GM19372 (cell line): ENCODE results near the gene GPR85.
"Not testable (repeated sequence)": the region's sequence is repeated elsewhere in the genome, so short reads cannot be mapped to it uniquely, and the experiment has no call there.

ENCODE experiments used
- ATAC-seq: cut with Tn5 transposase; IDR thresholded peaks from one replicate; pipeline ENCODE4 v1.9.1; 2021; ENCODE audit warnings: mild to moderate bottlenecking, low read depth, moderate library complexity; ENCODE audit not compliant: unreplicated experiment

Gene GPR85

DNA sequence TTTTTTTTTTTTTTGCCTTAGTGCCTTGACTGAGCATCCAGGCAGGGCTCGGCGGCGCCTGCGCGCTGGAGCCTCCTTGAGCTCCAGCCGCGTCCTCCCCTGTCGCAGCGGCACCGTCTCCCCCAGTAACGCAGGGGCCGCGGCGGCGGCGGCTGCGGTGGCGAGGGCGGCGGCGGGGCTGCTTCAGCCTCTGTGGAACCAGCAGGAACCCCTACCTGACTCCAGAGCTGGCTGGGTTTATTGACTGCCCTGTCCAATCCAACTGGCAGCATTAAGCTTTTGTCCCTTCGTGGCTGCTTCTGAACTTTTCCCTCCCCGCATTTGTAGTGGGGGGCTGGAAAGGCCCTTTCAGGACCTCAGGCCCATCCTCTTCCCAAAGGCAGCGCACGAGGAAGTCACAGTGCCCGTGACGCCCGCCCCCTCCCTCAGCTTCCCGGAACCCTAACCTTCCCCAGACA is at the start of gene GPR85:
Gene GPR85, minus strand, starts transcription at position 397 of the 458 bp plus-strand sequence. CDS start 2,106 bp downstream, outside the sequence.
- peak; percentile 73 for ATAC-seq

DNA sequence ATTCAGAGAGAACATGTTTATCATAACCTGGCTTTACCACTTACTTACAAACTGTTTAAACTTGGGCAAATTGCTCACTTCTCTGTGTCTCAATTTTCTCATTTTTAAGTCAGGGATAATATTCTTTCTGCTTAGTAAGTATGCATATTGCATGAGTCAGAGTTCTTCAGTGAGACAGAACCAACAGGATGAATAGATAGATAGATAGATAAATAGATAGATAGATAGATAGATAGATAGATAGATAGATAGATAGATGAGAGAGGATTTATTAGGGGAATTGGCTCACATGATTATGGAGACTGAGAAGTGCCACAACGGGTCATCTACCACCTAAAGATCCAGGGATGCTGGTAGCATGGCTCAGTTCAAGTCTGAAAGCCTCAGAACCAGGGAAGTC is 47.4 kb upstream of the GPR85 start:
- ATAC-seq = no peak

GRCh38 chr7:113131367-113131766 is 44.7 kb upstream of the GPR85 start:
- ATAC-seq = no peak

GRCh38 chr7:113128031-113128430 is 41.4 kb upstream of the GPR85 start:
- ATAC-seq = no peak

- ATAC-seq = no peak
Measured at GRCh38 chr7:113125728-113126127, 39.1 kb upstream of the GPR85 start.

DNA sequence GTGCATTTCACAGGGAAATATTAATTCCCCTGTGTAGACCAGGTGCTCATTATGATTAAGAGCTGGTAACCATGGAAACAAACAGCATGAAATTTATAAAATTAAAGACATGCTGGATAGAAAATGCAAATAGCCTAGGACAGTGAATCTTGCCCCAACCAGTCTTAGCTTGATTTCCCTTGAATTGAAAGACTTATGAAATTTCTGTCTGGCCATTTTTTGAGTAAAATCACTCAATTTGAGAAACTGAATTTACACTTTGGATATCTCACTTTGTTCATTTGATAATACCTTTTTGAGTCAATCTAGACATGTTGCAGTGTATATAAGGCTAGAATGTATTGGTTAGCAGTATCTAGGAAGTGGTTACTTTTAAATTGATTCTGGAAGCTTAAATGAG is 36.1 kb upstream of the GPR85 start:
- no peak for ATAC-seq

DNA sequence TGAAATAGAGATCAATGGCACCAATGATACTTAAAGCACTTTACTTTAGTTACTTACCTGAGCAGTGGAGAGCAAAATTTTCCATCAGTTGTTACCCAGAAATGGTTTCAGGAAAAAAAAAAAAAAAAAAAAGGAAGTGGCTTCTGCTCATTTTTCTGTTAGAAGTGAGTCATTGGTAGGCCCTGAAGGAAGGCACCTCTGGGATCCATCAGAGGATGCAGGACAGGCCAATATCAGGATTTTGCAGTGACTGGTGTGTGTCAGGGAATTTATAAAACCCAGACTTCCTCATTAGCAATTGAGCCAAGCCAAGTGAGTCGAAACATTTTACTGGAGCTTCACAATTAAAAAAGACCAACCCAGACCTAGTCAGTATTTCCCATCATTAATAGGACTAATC is 34.0 kb upstream of the GPR85 start:
- ATAC-seq = no peak

DNA sequence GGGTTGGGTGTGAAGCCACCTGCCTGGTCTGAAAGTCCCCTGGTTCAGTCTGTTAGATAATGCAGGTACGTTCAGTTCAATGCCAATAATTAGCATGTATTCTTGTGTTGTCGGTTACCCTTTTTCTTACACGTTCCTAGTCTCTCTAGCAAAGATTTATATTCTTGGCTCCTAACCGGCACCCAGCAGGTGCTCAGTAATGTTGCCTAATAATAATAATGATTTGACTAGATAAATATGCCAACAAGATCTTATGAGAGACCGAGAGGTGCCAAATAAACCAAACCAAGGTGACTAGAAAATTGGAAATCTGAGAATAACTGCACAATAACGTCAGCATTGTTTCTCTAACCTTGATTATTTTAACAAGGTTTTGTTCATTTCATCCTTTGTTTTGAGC is 32.8 kb upstream of the GPR85 start:
- no peak for ATAC-seq

- peak; percentile 98 for ATAC-seq
Measured at GRCh38 chr7:113118074-113118959, 31.7 kb upstream of the GPR85 start, which contains the start of gene SMIM30. Gene SMIM30 (minus strand): TSS chr7:113118554. CDS start chr7:113117578, 976 bp downstream.

- not testable (repeated sequence) for ATAC-seq
Measured at GRCh38 chr7:113117374-113117774, 30.7 kb upstream of the GPR85 start.

- ATAC-seq = peak; percentile 30
Measured at GRCh38 chr7:113113912-113114311, 27.3 kb upstream of the GPR85 start.

GRCh38 chr7:113109718-113110117 is 23.1 kb upstream of the GPR85 start:
- ATAC-seq = no peak

- ATAC-seq = no peak
Measured at GRCh38 chr7:113100121-113100603, 13.5 kb upstream of the GPR85 start.

DNA sequence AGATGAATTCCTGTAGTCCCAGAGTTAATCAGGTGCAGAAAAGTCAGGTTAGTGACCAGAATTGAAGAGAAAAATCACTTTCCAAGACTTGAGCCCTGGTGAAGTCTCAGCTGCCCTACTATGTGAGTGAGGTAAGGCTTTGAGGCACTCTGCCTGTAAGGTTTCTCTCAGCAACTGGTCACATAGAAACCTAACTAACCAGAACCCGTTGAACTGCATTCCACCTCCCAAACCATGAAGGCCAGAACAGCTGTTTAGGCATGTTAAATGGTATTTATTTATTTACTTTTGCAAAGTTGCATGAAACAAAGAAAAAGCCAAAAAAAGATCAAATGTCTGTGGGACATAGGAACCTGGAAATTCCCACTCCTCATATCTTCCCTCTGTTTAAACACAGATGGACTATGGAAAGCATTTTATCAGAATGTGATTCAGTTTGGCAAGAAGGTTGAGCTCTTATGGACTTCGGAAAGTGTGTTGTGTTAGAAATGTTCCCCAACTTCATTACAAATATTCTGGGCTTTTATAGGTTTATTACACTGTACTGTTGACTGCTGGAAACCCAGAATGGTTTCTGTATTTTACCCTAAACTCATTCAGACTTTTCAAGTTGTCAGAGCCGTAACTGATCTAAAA is 12.8 kb upstream of the GPR85 start:
- no peak for ATAC-seq

DNA sequence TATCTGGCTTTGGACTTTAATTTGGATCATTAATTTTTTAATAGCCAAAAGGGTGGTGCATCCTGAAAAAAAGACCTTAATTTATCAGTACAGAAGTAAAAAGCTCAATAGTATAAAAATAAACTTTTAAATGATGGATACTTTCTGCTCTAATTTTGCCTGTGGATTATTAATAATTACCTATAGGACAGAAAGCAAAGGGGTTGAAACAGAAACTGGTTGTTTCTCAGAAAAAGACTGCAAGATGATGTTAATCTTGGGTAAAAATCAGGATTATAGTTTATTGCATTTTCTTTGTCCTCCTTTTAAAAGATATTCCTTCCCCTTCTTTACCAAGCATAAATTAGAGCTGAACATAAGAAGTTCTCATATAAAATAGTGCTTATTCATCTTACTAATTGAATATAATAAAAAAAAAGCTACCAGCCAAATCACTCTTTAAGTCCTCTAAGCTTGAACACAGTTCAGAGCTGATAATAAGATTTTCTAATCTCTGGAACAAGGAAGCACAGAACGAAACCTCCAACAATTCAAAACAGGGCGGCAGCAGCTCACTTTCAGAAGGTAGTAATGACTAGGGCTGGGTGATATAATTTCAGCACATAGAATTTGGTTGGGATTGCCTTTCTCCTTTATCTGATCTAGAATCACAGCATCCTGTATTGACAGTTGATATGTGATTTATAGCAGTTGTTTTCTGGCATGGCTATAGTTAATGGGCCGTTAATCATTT is 8.1 kb upstream of the GPR85 start:
- ATAC-seq = peak; percentile 46

DNA sequence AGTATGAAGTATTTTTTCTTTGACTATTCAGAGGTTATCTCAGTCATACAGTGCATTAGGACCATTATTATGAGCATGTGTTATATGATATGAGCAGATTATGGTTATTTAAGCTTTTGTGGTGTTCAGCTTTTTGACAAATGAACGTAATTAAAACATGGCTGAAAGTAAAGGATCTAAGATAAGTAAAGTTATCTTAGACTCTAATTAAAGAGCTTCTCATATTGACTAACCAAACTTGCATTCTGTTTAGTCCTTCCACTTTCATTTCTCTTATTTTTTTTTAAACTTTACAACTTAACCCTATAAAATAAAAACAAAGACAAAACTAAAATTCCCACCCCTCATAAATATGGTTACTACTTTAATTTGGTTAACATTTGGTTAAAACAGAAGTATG is 6.9 kb upstream of the GPR85 start:
- ATAC-seq = no peak

- ATAC-seq = no peak
Measured at GRCh38 chr7:113092762-113093161, 6.1 kb upstream of the GPR85 start.

GRCh38 chr7:113087071-113087998 is 708 bp upstream of the GPR85 start:
- ATAC-seq = no peak

- peak; percentile 4 for ATAC-seq
Measured at GRCh38 chr7:113085781-113086390, 741 bp downstream of the GPR85 start.
